HL-60/S4 treated with retinoic acid at 250 ng/mL for 4 days and 3 days (cell line): ENCODE measurements around the gene PFDN4.

Experiments used
- in situ Hi-C: fragments of 300-500 bp; cut with MboI; formaldehyde crosslinking; loops from 2 replicates; pipeline ENCODE4 v1.7.0; 2022; ENCODE audit warnings: low sequenced_read_pairs

PFDN4 gene

GRCh38 chr20:54199283-54199682 lies 8.6 kb upstream of the PFDN4 start:
- in situ Hi-C loops, result loop anchor here (25.0 kb wide), 1 partner anchor 637 kb away; no protein-coding TSS in a partner anchor

GRCh38 chr20:54199721-54200176 lies 8.1 kb upstream of the PFDN4 start:
- in situ Hi-C loops, result loop anchor here (25.0 kb wide), 1 partner anchor 637 kb away; no protein-coding TSS in a partner anchor

DNA sequence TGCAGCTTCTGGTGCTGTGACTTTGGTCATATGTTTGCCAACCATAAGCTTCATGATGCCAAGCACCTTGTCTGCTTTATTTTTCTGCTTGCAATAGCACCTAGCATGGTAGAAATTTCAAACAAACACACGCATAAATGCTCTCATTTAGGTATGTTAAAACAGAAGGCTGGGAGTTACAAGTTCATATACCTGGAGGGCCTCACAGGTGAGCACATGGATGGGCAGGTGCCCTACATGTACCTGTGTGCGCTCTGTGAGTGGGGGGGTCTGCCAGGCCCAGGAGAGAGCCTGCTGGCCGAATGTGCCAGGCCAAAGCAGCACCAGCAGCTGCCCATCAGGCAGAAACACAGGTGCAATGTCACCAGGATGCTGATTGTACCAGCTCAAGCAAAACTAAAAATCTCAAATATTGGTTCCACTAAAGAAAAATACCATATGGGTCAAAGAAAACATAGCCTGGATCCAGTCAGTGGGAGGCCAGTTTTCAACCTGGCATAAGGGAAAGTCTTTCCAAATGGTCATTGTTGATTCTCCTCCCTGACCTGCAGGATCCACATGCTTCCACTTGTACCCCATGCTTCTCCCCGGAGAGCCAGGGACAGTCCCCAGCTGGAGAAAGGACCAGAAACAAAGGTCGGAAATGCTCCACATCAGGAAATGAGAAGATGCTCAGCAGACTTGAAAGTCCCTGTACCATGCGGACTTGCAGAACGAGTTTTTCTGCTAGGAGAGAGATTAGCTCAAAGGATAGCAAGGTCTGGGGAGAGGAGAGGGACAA lies 7.2 kb upstream of the PFDN4 start:
- in situ Hi-C loops, result no loop called here

DNA sequence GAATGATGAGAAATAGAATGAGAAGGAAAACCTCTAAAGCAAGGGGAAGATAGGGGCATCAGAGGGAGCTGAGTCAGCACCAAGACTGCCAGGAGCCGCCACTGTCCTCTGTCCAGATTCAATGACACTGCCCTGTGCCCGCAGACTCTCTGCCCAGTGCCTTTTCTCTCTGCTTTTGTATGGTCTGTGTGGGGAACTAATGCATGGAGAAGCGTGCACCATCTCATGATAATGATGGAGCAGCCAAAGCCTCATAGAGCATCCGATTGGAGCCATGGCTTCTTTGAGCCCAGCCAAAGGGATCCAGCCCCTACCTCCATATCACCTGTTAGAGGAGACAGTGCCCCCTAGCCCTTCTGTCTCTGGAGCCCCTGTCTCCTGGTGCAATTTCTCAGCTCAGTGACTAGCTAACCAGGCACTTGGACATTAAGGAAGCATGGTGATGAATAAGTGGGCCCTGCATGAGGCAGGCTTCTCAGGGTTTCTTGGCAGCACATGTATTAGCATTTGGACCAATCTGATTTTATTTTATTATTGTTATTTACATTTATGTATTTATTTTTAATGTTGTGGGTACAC lies 6.5 kb upstream of the PFDN4 start:
- in situ Hi-C loops, result no loop called here

DNA sequence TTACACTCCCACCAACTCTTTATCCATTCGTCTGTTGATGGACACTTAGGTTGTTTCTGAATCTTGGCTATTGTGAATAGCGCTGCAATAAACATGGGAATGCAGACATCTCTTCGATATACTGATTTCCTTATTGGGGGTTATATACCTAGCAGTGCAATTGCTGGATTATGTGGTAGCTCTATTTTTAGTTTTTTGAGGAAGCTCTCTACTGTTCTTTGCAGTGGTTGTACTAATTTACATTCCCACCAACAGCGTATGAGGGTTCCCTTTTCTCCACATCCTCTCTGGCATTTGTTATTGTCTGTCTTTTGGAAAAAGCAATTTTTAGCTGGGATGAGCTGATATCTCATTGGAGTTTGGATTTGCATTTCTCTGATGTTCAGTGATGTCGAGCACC lies 4.6 kb upstream of the PFDN4 start:
- in situ Hi-C loops, result no loop called here

GRCh38 chr20:54204063-54204462 lies 3.8 kb upstream of the PFDN4 start:
- in situ Hi-C loops, result no loop called here

DNA sequence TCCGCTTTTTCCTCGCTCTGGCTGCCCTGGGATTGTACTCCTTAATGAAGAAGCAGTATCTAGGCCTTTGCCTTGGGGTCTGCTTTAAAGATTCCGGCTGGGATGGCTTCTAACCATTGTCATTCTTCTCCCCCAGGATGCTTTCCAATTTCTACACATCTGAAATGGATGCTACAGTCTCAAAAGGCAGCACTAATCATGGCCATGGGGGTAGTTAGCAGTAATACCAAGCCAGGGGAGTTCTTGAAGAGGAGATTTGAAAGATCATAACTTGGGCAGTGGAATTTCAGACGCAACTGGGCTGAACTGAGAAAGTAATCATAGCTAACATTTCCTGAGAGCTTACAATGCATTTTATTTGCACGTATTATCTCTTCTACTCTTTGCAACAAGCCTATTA lies 3.4 kb upstream of the PFDN4 start:
- in situ Hi-C loops, result no loop called here

DNA sequence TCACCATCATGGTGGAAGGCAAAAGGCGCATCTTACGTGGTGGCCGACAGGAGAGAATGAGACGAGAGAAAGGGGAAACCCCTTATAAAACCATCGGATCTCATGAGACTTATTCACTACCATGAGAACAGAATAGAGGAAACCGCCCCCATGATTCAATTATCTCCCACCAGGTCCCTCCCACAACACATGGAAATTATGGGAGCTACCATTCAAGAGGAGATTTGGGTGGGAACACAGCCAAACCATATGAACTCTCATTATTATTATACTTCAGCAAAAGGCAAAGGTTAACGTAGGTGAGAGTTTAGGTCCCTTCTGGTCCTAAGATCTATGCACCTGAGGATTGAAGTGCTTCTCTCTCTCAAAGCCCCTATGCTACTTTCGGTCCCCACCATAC lies 2.4 kb upstream of the PFDN4 start:
- in situ Hi-C loops, result no loop called here

- in situ Hi-C loops, result no loop called here
Observed at GRCh38 chr20:54207053-54207742, 689 bp upstream of the PFDN4 start.

DNA sequence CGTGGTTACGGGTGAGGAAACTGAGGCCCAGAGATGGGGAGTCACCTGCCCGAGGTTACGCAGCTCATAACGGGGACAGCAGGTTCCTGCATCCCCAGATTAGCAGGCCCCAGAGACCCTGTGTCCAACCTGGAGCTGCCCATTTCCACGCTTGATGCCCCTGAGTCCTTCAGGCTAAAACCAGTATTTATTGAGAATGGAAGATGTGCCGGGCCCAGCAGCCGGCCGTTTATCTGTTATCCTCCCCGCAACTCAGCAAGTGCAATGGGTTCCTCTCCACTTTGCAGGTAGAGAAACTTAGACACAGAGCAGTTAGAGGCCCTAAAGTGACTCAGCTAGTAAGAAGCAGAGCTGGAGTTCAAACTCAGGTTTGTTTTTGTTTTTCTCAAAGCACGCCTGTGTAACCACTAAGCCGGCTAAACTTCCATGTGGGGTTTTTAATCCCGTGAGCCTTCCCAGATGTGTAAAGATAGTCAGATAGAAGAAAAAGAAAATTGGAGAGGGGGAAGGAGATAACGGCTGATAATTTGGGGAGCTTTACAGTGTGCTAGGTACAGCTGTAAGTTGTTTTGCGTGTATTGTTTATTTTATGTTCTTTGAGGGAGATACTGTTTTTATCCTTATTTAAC lies 775 bp downstream of the PFDN4 start:
- in situ Hi-C loops, result no loop called here

DNA sequence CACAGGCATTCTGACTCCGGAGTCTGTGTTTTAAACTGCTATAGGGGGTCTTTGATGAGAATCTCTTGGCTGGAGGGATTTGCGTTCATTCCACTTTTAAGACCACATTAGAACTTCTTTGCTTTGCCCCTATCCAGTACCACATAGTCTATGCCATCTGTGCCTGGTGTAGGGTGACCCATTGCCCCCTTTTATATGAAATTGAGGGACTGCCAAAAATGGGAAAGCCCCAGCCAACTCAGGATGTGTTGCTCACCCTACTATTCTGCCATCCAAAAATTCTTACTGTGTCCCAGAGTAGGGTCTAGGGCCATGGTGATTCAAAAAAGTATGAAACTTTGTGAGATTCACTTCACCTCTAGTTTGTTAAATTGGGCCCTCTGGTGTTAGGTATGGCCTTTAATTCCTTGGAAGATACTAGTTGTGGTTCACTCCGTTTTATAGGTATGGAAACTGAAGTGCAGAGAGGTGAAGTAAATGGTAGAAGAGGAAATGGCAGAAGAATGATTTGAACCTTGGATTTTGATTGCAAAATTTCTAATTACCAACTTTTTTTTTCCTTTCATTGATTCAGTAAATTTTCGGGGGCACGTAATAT lies 1.4 kb downstream of the PFDN4 start:
- in situ Hi-C loops, result no loop called here

GRCh38 chr20:54212226-54212625 lies 4.3 kb downstream of the PFDN4 start:
- in situ Hi-C loops, result no loop called here

DNA sequence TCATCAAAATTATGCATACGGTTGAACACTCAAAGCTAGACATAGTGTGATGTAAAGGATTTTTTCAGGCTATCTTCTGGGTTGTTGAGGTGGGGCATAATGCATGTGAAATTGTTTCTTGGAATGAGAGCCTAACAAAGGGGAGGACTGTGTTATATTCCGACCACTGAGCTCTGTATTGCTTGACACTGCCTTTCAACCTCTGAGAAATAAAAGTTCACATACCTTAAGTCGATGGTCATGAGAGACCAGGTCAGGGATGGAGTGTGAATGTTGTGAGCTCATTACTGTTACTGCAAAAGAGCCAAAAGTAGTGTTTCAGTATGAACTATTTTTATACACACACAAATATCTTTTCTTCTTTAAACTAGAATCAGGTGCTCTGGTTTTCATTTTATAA lies 5.0 kb downstream of the PFDN4 start:
- in situ Hi-C loops, result no loop called here

DNA sequence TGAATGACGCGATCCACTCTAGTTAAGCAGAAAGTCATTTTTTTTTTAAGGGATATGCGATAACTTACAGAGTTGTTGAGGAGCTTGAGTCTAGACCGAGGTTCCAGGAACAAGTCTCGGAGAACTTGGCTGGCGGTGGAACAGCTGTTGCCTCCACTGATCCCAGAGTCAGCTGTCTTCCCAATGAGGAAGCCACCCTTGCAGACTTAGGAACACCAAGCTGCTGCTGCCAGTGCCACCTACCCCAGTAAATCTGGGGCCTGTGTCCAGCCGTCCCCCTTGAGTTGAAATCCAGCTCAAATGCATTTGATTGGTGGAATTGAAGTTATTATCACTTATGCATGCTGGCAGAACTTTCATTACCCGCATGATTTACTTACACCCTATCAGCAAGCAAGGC lies 6.7 kb downstream of the PFDN4 start:
- in situ Hi-C loops, result no loop called here

DNA sequence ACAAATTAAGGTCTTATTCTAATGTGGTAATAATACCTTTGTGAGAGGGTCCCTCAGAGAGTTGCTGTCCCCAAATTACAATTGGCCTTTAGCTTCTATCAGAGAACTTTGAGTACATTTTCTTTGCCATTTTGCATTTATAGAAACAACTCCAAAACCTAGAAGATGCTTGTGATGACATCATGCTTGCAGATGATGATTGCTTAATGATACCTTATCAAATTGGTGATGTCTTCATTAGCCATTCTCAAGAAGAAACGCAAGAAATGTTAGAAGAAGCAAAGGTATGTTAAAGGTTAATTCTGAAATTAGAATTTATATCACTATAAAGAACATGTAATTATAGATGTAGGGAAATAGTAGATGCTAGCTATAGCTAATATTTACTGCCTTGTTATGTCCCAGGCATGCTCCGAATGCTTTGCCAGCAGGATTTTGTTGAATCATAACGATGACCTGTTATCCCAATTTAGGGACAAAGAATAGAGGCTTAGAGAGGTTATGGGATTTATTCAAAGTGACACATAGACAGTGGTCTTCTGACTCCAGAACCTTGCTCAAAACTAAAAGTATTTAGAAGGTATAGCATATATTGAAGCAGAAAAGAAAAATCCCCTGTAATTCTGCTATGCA lies 7.4 kb downstream of the PFDN4 start:
- in situ Hi-C loops, result no loop called here

DNA sequence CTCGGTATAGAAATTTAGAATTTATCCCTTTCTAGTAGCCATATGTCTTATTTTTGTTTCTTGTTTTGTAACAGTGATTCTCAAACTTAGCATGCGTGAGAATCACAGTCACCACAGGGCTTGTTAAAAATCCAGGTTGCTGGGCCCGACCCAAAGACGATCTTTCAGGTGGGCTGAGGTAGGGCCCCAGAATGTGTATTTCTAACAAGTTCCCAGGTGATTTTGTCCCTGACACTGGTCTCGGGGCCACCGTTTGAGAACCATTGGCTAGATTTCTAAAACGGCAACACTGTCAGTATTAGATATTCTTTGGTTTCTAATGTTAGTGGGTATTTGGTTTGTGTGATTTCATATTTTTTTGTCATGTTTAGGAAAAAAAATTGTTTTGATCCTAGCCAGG lies 9.9 kb downstream of the PFDN4 start:
- in situ Hi-C loops, result no loop called here

GRCh38 chr20:54218470-54218869 lies 10.6 kb downstream of the PFDN4 start:
- in situ Hi-C loops, result no loop called here

- in situ Hi-C loops, result no loop called here
Observed at GRCh38 chr20:54219751-54220426, 12.0 kb downstream of the PFDN4 start.

DNA sequence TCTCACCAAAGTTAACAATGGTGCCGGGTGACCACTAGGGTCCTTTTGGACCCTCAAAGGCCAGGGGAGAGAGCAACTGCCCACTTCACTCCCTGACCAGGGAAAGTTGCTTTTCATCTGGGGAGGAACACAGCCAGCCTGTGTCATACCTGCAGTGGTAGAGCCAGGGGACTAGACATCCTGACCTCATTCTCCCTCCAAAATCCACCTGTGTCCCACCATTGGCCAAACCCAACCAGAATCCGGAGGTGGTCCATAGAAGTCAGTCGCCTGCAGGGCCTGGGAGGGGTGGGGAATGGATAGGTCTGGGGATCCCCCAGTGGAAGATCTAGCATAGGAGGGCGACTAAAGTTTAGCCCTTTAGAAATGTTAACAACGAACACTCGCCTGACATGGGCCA lies 12.8 kb downstream of the PFDN4 start:
- in situ Hi-C loops, result no loop called here

- in situ Hi-C loops, result no loop called here
Observed at GRCh38 chr20:54221353-54221752, 13.5 kb downstream of the PFDN4 start.
